NK-92 (cell line): ENCODE data around the gene SGF29.
"Not testable (repeated sequence)": the region's sequence is repeated elsewhere in the genome, so short reads cannot be mapped to it uniquely, and the experiment has no call there.

Experiments used
- DNase-seq: peaks from one replicate; lab custom pipeline; 2025; ENCODE audit not compliant: unreplicated experiment; lab: John Stamatoyannopoulos, UW

SGF29 gene

GRCh38 chr16:28609631-28610594, 56.2 kb downstream of the SGF29 start, which contains the start of gene SULT1A1:
TSS of gene SULT1A1 (minus strand) at chr16:28610044. CDS start at chr16:28608855, 1,189 bp downstream.
- no peak for DNase-seq

- no peak for DNase-seq
These were observed 57.0 kb downstream of the SGF29 start for GRCh38 chr16:28610595-28611191.

- not testable (repeated sequence) for DNase-seq
These were observed 58.9 kb downstream of the SGF29 start for GRCh38 chr16:28612359-28613280.

DNA sequence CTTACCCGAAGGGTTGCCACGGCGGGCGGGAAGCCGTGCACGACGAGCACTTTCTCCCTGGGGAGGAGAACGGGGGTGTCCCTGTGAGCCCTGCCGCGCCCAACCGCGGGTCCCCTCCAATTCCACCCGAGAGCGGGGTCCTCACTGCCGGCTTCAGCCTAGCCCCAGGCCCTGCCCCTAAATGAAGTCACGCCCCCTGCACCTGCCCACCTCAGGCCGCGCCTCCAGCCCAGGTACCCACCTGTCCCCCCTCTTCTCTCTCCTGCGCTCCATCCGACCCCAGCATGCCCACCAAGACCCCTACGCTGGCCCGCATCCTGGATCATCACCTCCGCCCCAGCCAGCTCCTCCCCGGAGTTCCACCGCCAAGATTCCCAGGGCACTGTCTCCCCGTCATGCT, 60.2 kb downstream of the SGF29 start:
- DNase-seq = not testable (repeated sequence)

- DNase-seq = not testable (repeated sequence)
These were observed 60.8 kb downstream of the SGF29 start for GRCh38 chr16:28614561-28614960.

- DNase-seq = not testable (repeated sequence)
These were observed 61.9 kb downstream of the SGF29 start for GRCh38 chr16:28615486-28616223.

DNA sequence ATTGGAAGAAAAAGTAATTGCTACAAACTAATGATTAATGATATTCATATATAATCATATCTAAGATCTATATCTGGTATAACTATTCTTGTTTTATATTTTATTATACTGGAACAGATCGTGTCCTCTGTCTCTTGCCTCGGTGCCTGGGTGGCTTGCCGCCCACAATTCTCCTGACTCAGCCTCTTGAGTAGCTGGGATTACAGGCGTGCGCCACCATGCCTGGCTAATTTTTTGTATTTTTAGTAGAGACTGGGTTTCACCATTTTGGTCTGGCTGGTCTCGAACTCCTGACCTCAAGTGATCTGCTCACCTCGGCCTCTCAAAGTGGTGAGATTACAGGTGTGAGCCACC, 62.5 kb downstream of the SGF29 start:
- DNase-seq = not testable (repeated sequence)

DNA sequence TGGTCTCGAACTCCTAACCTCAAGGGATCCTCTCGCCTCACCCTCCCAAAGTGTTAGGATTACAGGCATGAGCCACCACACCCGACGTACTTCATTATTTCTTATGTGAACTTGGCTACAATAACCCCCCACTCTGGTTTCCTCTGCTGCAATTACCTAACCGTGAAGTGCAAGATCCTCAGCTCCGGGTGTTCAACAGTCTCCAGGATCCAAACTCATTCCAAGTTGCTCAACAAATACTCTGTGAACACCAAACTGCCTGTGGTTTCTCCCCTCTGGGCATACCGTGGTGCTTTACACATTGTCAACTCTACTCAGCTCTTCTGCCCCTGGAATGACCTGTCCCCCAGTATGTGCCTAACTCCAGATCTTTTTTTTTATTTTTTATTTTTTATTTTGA, 62.9 kb downstream of the SGF29 start:
- no peak for DNase-seq

DNA sequence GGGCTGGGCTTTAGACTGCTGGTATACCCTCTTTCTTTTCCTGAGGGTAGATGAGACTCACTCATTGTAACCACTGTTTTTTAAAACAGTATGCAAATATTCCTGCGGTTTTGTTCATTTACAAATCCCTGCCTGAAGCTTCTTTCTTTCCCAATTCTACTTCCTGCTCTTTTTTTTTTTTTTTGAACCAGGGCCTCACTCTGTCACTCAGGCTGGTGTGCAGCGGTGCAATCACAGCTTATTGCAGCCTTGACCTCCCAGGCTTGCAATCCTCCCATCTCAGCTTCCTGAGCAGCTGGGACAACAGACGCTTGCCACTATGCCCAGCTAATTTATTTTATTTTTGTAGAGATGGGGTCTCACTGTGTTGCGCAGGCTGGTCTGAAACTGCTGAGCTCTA, 64.2 kb downstream of the SGF29 start:
- DNase-seq = no peak

DNA sequence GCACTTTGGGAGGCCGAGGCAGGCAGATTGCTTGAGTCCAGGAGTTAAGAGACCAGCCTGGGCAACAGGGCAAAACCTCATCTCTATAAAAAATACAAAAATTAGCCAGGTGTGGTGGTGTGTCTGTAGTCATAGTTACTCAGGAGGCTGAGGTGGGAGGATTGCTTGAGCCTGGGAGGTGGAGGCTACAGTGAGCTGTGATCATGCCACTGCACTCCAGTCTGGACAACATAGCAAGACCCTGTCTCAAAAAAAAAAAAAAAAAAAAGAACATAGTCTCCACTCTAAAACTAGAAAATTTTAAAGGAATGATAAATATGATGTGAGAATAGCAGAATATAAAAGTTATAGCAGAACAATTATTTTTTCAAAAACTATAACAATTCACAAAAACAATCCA, 66.6 kb downstream of the SGF29 start:
- not testable (repeated sequence) for DNase-seq

DNA sequence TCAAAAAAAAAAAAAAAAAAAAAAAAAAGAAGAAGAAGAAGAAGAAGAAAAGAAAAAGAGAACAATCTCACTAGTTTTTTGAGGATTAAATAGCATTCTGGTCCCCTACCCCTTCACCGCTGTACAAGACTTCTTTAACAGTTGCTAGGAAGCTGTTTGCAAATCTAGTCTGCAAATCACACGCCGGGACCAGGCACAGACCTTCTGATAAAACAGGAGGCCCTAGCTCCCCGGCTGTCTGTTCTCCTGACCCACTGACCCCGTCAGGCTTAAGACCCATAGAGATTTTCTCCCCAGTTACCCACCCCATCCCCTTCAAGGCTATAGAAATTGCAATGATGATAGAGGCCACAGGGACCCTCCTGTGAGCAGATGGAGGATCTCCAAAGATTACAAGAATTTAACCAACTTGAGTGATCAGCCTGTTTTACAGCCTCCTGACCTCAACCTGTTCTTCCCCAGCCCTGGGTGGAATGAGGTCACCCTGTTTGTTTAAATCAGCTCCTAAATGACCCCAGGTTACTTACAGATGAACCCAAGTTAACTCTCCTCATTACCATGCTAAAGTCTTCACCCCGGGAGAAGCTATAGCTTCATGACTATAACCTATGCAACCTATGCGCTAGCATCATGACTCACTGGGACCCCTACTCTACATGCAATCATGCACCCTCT, 67.9 kb downstream of the SGF29 start:
- DNase-seq = no peak

GRCh38 chr16:28622532-28623171, 68.9 kb downstream of the SGF29 start:
- DNase-seq = not testable (repeated sequence)

- no peak for DNase-seq
These were observed 69.5 kb downstream of the SGF29 start for GRCh38 chr16:28623172-28623711.

GRCh38 chr16:28630905-28631304, 77.2 kb downstream of the SGF29 start:
- not testable (repeated sequence) for DNase-seq

- DNase-seq = not testable (repeated sequence)
These were observed 82.5 kb downstream of the SGF29 start for GRCh38 chr16:28636093-28636823.

GRCh38 chr16:28637765-28638164, 84.0 kb downstream of the SGF29 start, which contains the start of gene NPIPB8:
TSS of gene NPIPB8 (plus strand) at chr16:28638065. CDS start at chr16:28638361, 296 bp downstream.
- DNase-seq = not testable (repeated sequence)

DNA sequence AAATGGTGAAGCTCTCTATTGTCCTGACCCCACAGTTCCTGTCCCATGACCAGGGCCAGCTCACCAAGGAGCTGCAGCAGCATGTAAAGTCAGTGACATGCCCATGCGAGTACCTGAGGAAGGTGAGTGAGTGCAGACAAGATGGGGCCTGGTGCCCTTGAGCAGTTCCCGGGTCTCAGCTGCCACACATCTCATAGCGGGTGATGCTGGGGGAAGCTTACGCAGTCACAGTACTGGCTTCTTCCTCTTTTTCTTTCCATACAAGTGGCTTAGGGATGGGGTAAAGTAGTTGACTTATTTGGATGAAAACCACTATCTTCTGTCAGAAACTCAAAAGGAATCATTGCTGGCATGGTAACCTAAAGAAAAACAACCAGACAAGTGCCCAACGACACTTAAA, 84.6 kb downstream of the SGF29 start:
- not testable (repeated sequence) for DNase-seq

DNA sequence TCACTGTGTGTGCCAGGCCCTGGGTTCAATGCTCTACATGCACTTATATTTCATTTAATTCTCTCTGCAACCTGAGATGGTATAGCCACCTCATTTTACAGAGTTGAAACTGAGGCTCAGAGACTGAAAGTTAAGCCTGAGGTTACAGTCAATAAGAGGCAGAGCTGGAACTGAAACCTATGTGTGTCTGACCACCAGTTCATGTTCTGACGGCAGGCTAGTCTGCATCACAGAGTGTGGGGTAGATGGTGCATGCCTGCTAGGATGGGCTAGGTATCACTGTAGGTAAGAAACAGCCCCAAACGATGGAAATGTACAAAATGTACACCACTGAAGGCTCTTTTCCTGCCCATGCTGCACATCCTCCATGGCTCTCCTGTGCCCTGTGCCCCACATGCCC, 86.2 kb downstream of the SGF29 start:
- not testable (repeated sequence) for DNase-seq
